SK-N-SH (cell line): ENCODE results near the gene NYAP1. TPM values are rescaled to one million over a fixed set of nuclear protein-coding genes. Genes with fewer than 3 reads are reported as not detected.
"Not testable (repeated sequence)": the region's sequence is repeated elsewhere in the genome, so short reads cannot be mapped to it uniquely, and the experiment has no call there.

Source experiments
- CTCF ChIA-PET: fragments of 300-600, 350-600 bp; formaldehyde crosslinking; extraction: SDS; loops from one replicate; lab custom pipeline; 2021; lab: Yijun Ruan, JAX
- POLR2A ChIA-PET: fragments of 350-600 bp; sonication (Branson Sonifier 250); formaldehyde crosslinking; extraction: SDS; loops from one replicate; lab custom pipeline; 2020; ENCODE audit warnings: antibody characterized with exemption, inconsistent platforms; lab: Yijun Ruan, JAX
- DNase-seq: peaks from one replicate; pipeline ENCODE4 v3.0.0; 2012
- H2AFZ ChIP-seq: fragments of 200-600 bp; sonication (generic); 2 replicates; pipeline ENCODE4 v1.8.1; 2016; ENCODE audit warnings: antibody characterized with exemption, mild to moderate bottlenecking, low read depth
- H3F3A ChIP-seq: fragments of 200-600 bp; sonication (generic); replicated peaks from 2 replicates; pipeline ENCODE3; 2016; ENCODE audit warnings: antibody characterized with exemption, mild to moderate bottlenecking; ENCODE audit not compliant: insufficient read depth
- H3K27ac ChIP-seq, 2 experiments: fragments of 200-500 bp in 1 of 2; fragments of 200-600 bp in 1 of 2; sonication (Bioruptor generic) in 1 of 2; sonication (generic), shearing (Covaris generic) in 1 of 2; 2 replicates each; pipeline versions ENCODE4 v1.5.1 to v1.6.1; 2014 to 2016; ENCODE audit warnings: low read depth in 2 of 2, inconsistent platforms in 1 of 2, low read length in 1 of 2, mild to moderate bottlenecking in 1 of 2, mixed read lengths in 1 of 2
- H3K27me3 ChIP-seq: fragments of 200-600 bp; sonication (generic), shearing (Covaris generic); 2 replicates; pipeline ENCODE4 v1.6.1; 2016; ENCODE audit warnings: mixed run types; ENCODE audit not compliant: insufficient read depth
- H3K36me3 ChIP-seq, 2 experiments: fragments of 200-500 bp in 1 of 2; fragments of 200-600 bp in 1 of 2; sonication (Bioruptor generic) in 1 of 2; sonication (generic) in 1 of 2; replicated peaks in 1 of 2; 2 replicates each; pipeline versions ENCODE3 to v1.5.1; 2014 to 2016; ENCODE audit warnings: low read length in 1 of 2, mild to moderate bottlenecking in 1 of 2; ENCODE audit not compliant: insufficient read depth in 2 of 2, control insufficient read depth in 1 of 2
- H3K4me1 ChIP-seq, 2 experiments: fragments of 200-500 bp in 1 of 2; fragments of 200-600 bp in 1 of 2; sonication (Bioruptor generic) in 1 of 2; sonication (generic), shearing (Covaris generic) in 1 of 2; 2 replicates each; pipeline versions ENCODE4 v1.5.1 to v1.6.1; 2014 to 2016; ENCODE audit warnings: low read depth in 1 of 2, low read length in 1 of 2, mixed run types in 1 of 2; ENCODE audit not compliant: insufficient read depth in 2 of 2, control insufficient read depth in 1 of 2
- H3K4me2 ChIP-seq: fragments of 200-600 bp; sonication (generic), shearing (Covaris generic); 2 replicates; pipeline ENCODE4 v1.6.1; 2017; ENCODE audit warnings: mixed run types
- H3K4me3 ChIP-seq, 2 experiments: fragments of 200-500 bp in 1 of 2; fragments of 200-600 bp in 1 of 2; sonication (Bioruptor generic) in 1 of 2; sonication (generic), shearing (Covaris generic) in 1 of 2; 2 replicates each; pipeline versions ENCODE4 v1.5.1 to v1.8.1; 2014 to 2016; ENCODE audit warnings: low read depth in 2 of 2, inconsistent platforms in 1 of 2, low read length in 1 of 2, mild to moderate bottlenecking in 1 of 2, mixed read lengths in 1 of 2, moderate library complexity in 1 of 2
- H3K79me2 ChIP-seq: fragments of 200-600 bp; sonication (generic); 2 replicates; pipeline ENCODE4 v1.8.1; 2017; ENCODE audit warnings: mild to moderate bottlenecking; ENCODE audit not compliant: insufficient read depth
- H3K9ac ChIP-seq: fragments of 200-600 bp; sonication (generic); 2 replicates; pipeline ENCODE4 v1.6.1; 2017; ENCODE audit warnings: mixed run types
- H3K9me2 ChIP-seq: fragments of 200-600 bp; sonication (generic); 2 replicates; pipeline ENCODE4 v1.6.1; 2017; ENCODE audit warnings: mixed run types
- H3K9me3 ChIP-seq: fragments of 200-600 bp; sonication (generic); 2 replicates; pipeline ENCODE4 v1.6.1; 2017; ENCODE audit warnings: mixed run types, mild to moderate bottlenecking, moderate library complexity
- H4K20me1 ChIP-seq: fragments of 200-600 bp; sonication (generic); 2 replicates; pipeline ENCODE4 v1.6.1; 2017; ENCODE audit warnings: mild to moderate bottlenecking, mixed run types; ENCODE audit not compliant: insufficient read depth
- ELF1 ChIP-seq: IDR thresholded peaks from 2 replicates; pipeline ENCODE4 v1.4.0; 2012
- EZH2phosphoT487 ChIP-seq: fragments of 200-600 bp; sonication (generic); IDR thresholded peaks from 2 replicates; pipeline ENCODE4 v1.6.1; 2017; ENCODE audit warnings: low read depth, mixed run types, mild to moderate bottlenecking, antibody characterized with exemption, moderate library complexity, borderline replicate concordance
- FOXM1 ChIP-seq: IDR thresholded peaks from 2 replicates; pipeline ENCODE4 v1.4.0; 2012; ENCODE audit warnings: low read depth, mild to moderate bottlenecking
- NRF1 ChIP-seq: IDR thresholded peaks from 2 replicates; pipeline ENCODE4 v1.6.1; 2012; ENCODE audit warnings: low read depth, mild to moderate bottlenecking, low read length
- PBX3 ChIP-seq: IDR thresholded peaks from 2 replicates; pipeline ENCODE4; 2012
- RAD21 ChIP-seq: IDR thresholded peaks from 2 replicates; pipeline ENCODE4 v1.6.1; 2012; ENCODE audit warnings: mild to moderate bottlenecking, low read length
- RCOR1 ChIP-seq: fragments of 150-350 bp; IDR thresholded peaks from 2 replicates; pipeline ENCODE4 v1.6.1; 2017; ENCODE audit warnings: antibody characterized with exemption, low read length
- REST ChIP-seq: IDR thresholded peaks from 2 replicates; pipeline ENCODE4 v1.6.1; 2012; ENCODE audit warnings: mild to moderate bottlenecking, low read depth, low read length, moderate library complexity
- RFX5 ChIP-seq: IDR thresholded peaks from 2 replicates; pipeline ENCODE4 v1.6.1; 2012; ENCODE audit warnings: mild to moderate bottlenecking, improper control_type of control experiment, low read length
- RXRA ChIP-seq: IDR thresholded peaks from 2 replicates; pipeline ENCODE4 v1.4.0; 2012; ENCODE audit warnings: low read depth, mild to moderate bottlenecking, borderline replicate concordance
- SIN3A ChIP-seq: IDR thresholded peaks from 2 replicates; pipeline ENCODE4 v1.6.1; 2012; ENCODE audit warnings: low read depth, mild to moderate bottlenecking, low read length, moderate library complexity, borderline replicate concordance
- TAF1 ChIP-seq: IDR thresholded peaks from 2 replicates; pipeline ENCODE4 v1.6.1; 2012; ENCODE audit warnings: low read depth, mild to moderate bottlenecking, low read length, moderate library complexity, borderline replicate concordance
- TCF12 ChIP-seq: IDR thresholded peaks from 2 replicates; pipeline ENCODE4 v1.4.0; 2012
- TEAD4 ChIP-seq: IDR thresholded peaks from 2 replicates; pipeline ENCODE4 v1.4.0; 2012; ENCODE audit warnings: mild to moderate bottlenecking, borderline replicate concordance; ENCODE audit not compliant: insufficient read depth
- USF1 ChIP-seq: IDR thresholded peaks from 2 replicates; pipeline ENCODE4 v1.4.0; 2012; ENCODE audit warnings: low read depth, borderline replicate concordance
- WGBS: methylation state at CpG from one replicate; pipeline ENCODE4 v1.1.6; 2017; ENCODE audit warnings: low lambda C conversion rate; 5-methylcytosine and 5-hydroxymethylcytosine counted together
- polyA plus RNA-seq, 3 experiments: library from polyadenylated mRNA; depleted of rRNA; stranded (reverse); fragments of >200 nt; gene quantifications; 2 replicates each; pipeline ENCODE4 v1.2.3, GENCODE V29; 2012

Gene NYAP1
- polyA plus RNA-seq, 1 of the 3 experiments (the other 2 are of a cell fraction), result 6.0 TPM

GRCh38 chr7:100539436-100540006 lies 55.8 kb downstream of the NYAP1 start (continued):
- TF ChIP-seq REST, result no peak
- no peak for TF ChIP-seq NRF1
- TF ChIP-seq RXRA, result no peak
- no peak for TF ChIP-seq ELF1
- TF ChIP-seq TAF1, result no peak
- no peak for TF ChIP-seq RAD21
- TF ChIP-seq SIN3A, result no peak

- POLR2A ChIA-PET, result no interaction called here
- H3K4me3 ChIP-seq, result peak overlapping the region; percentile 69 to 92
- H2AFZ ChIP-seq, result no peak overlapping the region
- DNase-seq, result no peak
- no peak for TF ChIP-seq RCOR1
- TF ChIP-seq PBX3, result no peak
- no peak for TF ChIP-seq EZH2phosphoT487
- no peak for TF ChIP-seq NRF1
- TF ChIP-seq SIN3A, result no peak
- no peak for TF ChIP-seq TEAD4
- no peak for TF ChIP-seq TCF12
- TF ChIP-seq RAD21, result no peak
- no peak for TF ChIP-seq RFX5
- TF ChIP-seq USF1, result no peak
- no peak for TF ChIP-seq FOXM1
- H3K4me1 ChIP-seq, result peaks cover 5 to 21% of the 10 kb centered on the region in 2 experiments; a peak in 3 of 4 replicates
- H3K4me2 ChIP-seq, result peak overlapping the region; percentile 89
- peak overlapping the region; percentile 59 for H3K9ac ChIP-seq
- peaks cover 16% of the 10 kb centered on the region; the same call in 1 of the 2 replicates for H3K79me2 ChIP-seq
- WGBS, result 67% methylated on average over 6 of the region's 6 CpGs
- no peaks in the 10 kb centered on the region for H3K9me2 ChIP-seq
- no peaks in the 10 kb centered on the region for H3K36me3 ChIP-seq
- peaks cover 15% of the 10 kb centered on the region for H3F3A ChIP-seq
- no peaks in the 10 kb centered on the region for H4K20me1 ChIP-seq
- no peak overlapping the region for H3K27ac ChIP-seq
- H3K9me3 ChIP-seq, result no peaks in the 10 kb centered on the region
- CTCF ChIA-PET, result interaction anchor here (1.0 to 19.1 kb wide), 5 partner anchors 21 to 71 kb away, joined by 3 to 353 read pairs (median 10); partner anchors contain the start of gene NYAP1
- H3K27me3 ChIP-seq, result no peaks in the 10 kb centered on the region
These were observed 56.5 kb downstream of the NYAP1 start for GRCh38 chr7:100540073-100540723.

GRCh38 chr7:100541309-100541708 lies 57.6 kb downstream of the NYAP1 start:
- H3K27ac ChIP-seq, H3K36me3 ChIP-seq, H3K4me3 ChIP-seq, H4K20me1 ChIP-seq, H3K9ac ChIP-seq, H3K9me2 ChIP-seq, H3K4me2 ChIP-seq, H2AFZ ChIP-seq, DNase-seq, H3K27me3 ChIP-seq, H3K9me3 ChIP-seq: not testable (repeated sequence)
- peaks cover 26% of the 10 kb centered on the region for H3F3A ChIP-seq
- peaks cover 14 to 32% of the 10 kb centered on the region in 2 experiments for H3K4me1 ChIP-seq
- ChIA-PET CTCF (interaction anchor here (0.9 to 19.1 kb wide), 6 partner anchors 12 to 151 kb away, joined by 3 to 353 read pairs (median 10); partner anchors contain the start of gene NYAP1), POLR2A (interaction anchor here (0.6 kb wide), 1 partner anchor 67 kb away, joined by 3 read pairs; no protein-coding TSS in a partner anchor)
- 88% methylated on average over 7 of the region's 7 CpGs for WGBS
- peaks cover 16% of the 10 kb centered on the region; the same call in 1 of the 2 replicates for H3K79me2 ChIP-seq
